ENCODE results near the gene PNPLA5. TPM values are rescaled to one million over a fixed set of nuclear protein-coding genes. Genes with fewer than 3 reads are reported as not detected.
"Not testable (repeated sequence)": the region's sequence is repeated elsewhere in the genome, so short reads cannot be mapped to it uniquely, and the experiment has no call there.

PNPLA5 gene
- total RNA-seq, 1 donor from 2014 or later, result not detected

DNA sequence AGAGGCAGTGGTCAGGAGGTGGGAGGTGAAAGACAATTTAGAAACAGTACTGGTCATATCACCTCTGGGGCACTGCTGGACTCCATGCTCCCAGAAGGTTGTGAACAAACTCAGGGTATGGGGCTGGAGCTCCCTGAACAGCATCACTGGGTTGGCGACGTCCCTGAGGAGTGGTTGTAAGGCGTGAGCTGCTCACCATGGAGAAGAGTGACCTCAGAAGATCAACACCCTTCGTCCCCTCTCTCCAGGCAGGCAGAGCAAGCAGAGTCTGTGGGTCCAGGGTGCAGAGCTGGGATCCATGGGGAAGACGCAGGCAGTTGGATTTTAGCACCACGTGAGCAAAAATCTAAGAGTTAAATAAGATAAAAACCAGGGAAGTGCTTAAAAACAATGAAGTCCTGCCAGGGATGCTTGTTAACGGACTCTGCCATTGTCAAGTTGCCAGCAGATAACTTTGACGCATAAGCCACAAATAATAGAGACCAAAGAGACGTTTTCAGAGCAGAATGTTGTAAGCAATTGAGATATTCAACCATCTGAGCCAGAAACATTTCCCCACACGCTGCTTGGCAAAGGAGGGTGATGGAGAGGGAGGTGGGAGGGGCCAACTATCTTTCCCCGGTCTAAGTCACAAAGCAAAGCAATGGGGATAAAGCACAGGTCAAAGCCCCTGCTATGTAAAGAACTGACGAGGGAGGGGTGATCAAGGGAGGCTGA lies 13.6 kb downstream of the PNPLA5 start:
- TF ChIP-seq, protein P1, sequence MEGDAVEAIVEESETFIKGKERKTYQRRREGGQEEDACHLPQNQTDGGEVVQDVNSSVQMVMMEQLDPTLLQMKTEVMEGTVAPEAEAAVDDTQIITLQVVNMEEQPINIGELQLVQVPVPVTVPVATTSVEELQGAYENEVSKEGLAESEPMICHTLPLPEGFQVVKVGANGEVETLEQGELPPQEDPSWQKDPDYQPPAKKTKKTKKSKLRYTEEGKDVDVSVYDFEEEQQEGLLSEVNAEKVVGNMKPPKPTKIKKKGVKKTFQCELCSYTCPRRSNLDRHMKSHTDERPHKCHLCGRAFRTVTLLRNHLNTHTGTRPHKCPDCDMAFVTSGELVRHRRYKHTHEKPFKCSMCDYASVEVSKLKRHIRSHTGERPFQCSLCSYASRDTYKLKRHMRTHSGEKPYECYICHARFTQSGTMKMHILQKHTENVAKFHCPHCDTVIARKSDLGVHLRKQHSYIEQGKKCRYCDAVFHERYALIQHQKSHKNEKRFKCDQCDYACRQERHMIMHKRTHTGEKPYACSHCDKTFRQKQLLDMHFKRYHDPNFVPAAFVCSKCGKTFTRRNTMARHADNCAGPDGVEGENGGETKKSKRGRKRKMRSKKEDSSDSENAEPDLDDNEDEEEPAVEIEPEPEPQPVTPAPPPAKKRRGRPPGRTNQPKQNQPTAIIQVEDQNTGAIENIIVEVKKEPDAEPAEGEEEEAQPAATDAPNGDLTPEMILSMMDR (conservative IDR thresholded peaks at IDR 0.05; ENCODE audit: low read depth, low read length), result no peak
- H3K4me3 ChIP-seq (ENCODE audit: low read depth, low read length), result no peak overlapping the region
- DNase-seq (ENCODE audit: low read depth), result no peak

DNA sequence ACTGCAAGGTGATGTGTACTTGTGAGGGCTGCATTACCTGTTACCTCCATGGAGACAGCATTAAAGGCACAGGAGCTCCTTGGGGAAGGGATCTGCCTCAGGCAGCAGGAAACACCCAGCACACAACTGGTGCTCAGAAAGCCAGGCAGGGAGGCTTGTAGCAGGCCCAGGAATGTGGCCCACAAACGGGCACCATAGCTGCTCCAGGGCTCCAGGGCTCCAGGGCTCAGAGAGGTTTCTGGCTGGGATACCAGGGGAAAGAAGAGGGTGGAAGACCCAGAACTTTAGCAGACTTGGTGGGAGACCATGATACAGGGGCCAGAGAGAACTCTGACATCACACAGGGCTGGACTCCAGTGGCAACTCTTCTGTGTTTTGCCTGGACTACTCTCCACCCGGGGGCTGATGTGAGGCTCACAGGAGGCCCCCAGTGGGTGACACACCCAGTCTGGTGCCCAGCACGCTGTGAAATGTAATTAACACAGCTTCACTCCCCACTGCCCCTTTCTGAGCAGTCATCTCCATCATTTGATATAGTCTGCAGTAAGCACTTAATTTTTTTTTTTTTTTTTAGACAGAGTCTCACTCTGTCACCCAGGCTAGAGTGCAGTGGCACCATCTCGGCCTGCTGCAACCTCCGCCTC lies 14.8 kb downstream of the PNPLA5 start:
- TF ChIP-seq, protein P1 (conservative IDR thresholded peaks at IDR 0.05; ENCODE audit: low read depth, low read length), result no peak
- no peak overlapping the region for H3K4me3 ChIP-seq (ENCODE audit: low read depth, low read length)
- no peak for DNase-seq (ENCODE audit: low read depth)

DNA sequence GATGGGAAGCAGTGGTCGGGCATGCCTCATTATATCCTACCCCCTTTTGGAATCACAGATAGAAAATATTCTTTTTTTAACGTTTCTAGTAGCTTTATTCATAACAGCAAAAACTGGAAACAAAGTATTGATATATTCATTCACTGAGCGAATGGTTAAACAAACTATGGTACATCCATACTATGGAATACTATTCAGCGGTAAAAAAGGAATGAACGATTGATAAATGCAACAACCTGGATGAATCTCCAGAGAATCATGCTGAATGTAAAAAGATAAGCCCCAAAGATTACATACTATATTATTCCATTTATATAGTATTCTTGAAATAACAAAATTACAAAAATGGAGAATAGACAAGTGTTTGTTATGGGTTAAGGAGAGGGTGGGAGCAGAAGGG lies 22.0 kb downstream of the PNPLA5 start:
- no peak overlapping the region for H3K4me3 ChIP-seq (ENCODE audit: low read depth, low read length)
- DNase-seq (ENCODE audit: low read depth), result no peak
- TF ChIP-seq, protein P1 (conservative IDR thresholded peaks at IDR 0.05; ENCODE audit: low read depth, low read length), result no peak

GRCh38 chr22:43869001-43869400 lies 22.8 kb downstream of the PNPLA5 start:
- not testable (repeated sequence) for H3K4me3 ChIP-seq (ENCODE audit: low read depth, low read length); DNase-seq (ENCODE audit: low read depth)

GRCh38 chr22:43867839-43868635 lies 23.8 kb downstream of the PNPLA5 start:
- DNase-seq (ENCODE audit: low read depth), result no peak
- TF ChIP-seq, protein P1 (conservative IDR thresholded peaks at IDR 0.05; ENCODE audit: low read depth, low read length), result no peak
- H3K4me3 ChIP-seq (ENCODE audit: low read depth, low read length), result no peak overlapping the region

DNA sequence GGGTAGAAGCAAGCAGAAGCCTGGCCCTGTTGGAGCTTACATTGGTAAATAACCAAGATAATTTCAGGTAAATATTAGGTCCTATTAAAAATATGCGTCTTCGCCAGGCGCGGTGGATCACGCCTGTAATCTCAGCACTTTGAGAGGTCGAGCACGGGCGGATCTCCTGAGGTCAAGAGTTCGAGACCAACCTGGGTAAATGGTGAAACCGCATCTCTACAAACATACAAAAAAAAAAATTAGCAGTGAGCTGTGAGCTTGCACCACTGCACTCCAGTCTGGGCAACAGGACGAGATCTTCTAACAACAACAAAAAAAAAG lies 29.0 kb downstream of the PNPLA5 start:
- no peak for DNase-seq (ENCODE audit: low read depth)
- TF ChIP-seq, protein P1 (conservative IDR thresholded peaks at IDR 0.05; ENCODE audit: low read depth, low read length), result no peak
- H3K4me3 ChIP-seq (ENCODE audit: low read depth, low read length), result no peak overlapping the region

- TF ChIP-seq, protein P1 (conservative IDR thresholded peaks at IDR 0.05; ENCODE audit: low read depth, low read length), result no peak
- peak within 1 kb of the TSS; percentile 33 for H3K4me3 ChIP-seq (ENCODE audit: low read depth, low read length)
- no peak for DNase-seq (ENCODE audit: low read depth)
These were observed 29.5 kb downstream of the PNPLA5 start, which contains the start of gene SULT4A1 for GRCh38 chr22:43862074-43862881. TSS of gene SULT4A1 (minus strand) at chr22:43862513. CDS start at chr22:43862382, 131 bp downstream.
